ENCODE measurements around the gene CYP26C1.
A peak's percentile ranks its signal among the peaks of the same experiment; 100 is the strongest.
"Not testable (repeated sequence)": the region's sequence is repeated elsewhere in the genome, so short reads cannot be mapped to it uniquely, and the experiment has no call there.

CYP26C1 gene

DNA sequence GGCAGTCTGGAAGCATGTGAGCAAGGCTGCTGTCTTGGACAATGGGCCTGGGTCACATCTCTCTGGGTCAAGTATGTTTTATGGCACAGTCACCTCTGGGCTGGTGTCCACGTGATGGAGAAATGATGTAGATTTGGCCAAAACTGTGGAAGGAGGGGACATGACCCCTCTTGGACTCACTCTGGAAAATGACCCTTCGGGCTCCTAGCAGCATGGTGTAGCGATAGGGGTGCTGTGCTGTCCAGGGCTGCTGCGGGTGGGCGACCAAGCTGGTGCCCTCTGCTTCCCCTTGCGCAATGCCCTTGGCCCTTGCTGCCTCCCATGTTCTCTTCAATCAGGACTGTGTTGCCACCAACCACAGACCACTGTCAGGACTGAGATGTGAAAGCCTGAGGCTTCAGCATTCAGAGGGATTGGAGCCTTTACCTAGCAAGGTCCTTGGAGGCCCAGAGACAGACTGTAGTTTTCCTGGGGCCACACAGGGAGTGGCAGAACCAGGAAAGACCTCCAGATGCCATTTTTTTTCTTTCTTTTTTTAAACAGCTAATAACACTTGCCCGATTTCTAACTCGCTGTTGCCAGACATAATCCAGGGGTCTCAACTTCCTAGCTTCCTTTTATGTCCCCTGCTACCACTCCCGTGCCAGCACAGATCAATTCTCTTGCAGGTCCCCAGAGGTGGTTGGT, 19.2 kb downstream of the CYP26C1 start:
- no peak for DNase-seq (ENCODE audit: low read depth in 3 of 3)

DNA sequence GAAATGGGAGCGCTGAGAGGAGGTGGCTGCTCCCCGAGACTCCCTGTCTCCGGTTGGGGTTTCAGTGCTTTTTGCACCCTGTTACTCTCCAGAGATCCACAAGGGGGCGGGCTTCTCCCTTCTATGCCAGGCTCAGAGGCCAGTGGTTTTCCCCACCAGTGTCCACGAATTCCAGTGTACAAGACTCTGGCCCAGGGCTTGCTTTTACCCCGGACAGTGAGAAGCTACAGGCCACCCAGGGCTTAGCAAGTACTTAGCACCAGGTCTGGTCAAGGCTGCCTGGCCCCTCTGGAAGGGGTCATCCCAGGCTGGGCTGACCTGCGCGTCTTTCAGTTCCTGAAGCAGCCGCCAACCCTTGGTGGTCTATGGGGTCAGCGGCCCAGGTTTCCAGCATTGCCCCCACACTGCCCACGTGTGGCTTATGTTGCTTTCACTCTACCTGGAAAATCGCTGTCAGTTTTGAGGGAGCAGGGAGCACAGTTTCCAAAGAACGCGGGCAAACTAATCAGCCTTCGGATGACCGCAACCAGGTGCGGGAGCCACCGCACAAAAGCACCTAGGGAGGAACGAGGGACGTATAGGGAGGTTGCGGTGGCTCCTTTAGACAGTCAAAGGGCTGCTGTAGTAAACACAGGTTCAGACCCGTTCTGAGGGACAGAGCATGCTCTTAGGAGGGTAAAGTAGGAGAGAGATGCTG, 19.9 kb downstream of the CYP26C1 start:
- DNase-seq (ENCODE audit: low read depth in 3 of 3) = peak in 2 of 3 experiments; percentile 22 to 26

DNA sequence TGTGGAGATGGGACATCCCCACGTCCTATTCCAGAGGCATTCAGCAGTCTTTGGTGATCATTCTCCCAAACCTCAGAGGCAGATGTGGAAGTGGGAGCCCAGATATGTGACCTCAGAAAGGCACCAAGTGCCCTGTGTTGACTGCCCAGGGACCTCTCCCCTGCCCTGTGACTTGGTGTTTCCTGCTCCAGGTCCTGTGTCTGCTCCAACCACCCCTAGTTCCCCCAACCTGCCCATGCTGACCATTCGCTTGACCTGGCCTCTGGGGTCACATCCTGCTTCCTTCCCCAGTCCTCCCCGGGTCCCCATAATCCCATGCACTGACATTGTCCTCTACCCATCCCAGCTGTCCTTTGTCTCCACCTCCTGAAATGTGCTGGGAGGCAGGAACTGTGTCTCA, 20.7 kb downstream of the CYP26C1 start:
- DNase-seq (ENCODE audit: low read depth in 3 of 3) = no peak

- no peak for DNase-seq (ENCODE audit: low read depth in 3 of 3)
These were observed 21.2 kb downstream of the CYP26C1 start for GRCh38 chr10:93081834-93082233.

- no peak for DNase-seq (ENCODE audit: low read depth in 3 of 3)
These were observed 23.3 kb downstream of the CYP26C1 start for GRCh38 chr10:93083743-93084539.

DNA sequence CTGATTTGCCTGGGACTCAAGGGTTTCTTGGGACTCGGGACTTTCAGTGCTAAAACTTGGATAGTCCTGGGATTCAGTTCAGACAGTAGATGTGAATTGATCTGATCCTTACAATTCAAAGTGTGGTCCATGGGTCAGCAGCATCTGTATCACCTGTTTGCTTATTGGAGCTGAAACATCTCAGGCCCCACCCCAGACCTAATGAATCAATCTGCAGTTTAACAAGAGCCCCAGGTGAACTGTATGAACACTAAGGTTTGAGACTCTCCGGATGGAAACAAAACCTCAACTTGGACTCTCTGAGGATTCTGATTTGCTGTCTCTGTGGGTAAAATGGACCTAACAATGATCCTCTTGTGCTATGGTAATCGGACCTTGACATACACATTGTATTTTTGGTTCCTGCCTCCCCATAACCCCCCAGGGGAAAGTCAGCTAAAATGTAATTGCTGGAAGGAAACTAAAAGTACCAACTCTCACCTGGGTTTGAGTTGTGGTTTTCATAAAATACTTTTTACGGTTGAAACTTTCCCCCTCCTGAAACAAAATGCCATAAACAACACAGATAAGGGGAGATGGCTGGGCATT, 24.8 kb downstream of the CYP26C1 start:
- DNase-seq (ENCODE audit: low read depth in 3 of 3) = no peak

- DNase-seq (ENCODE audit: low read depth in 3 of 3) = no peak
These were observed 25.7 kb downstream of the CYP26C1 start for GRCh38 chr10:93086289-93086688.

GRCh38 chr10:93087846-93088245, 27.2 kb downstream of the CYP26C1 start:
- no peak for DNase-seq (ENCODE audit: low read depth in 3 of 3)

DNA sequence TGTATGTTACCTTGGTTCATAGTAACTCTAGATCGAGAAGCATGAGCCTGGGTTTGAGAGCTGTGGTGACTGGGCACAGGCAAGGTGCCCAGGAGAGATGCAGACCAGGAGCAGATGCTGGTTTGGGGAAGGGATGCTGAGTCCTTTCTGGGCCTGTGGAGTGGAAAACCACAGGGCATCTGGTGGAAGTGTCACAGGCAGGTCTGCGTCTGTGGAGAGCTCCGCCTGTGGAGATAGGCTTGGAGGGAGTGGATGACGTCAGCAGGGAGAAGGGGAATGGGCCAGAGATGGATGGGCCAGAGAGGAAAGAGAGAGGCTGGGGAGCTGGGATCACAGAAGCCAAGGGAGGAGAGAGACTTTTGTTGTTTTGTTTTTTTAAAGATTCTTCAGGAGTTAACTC, 27.9 kb downstream of the CYP26C1 start:
- no peak for DNase-seq (ENCODE audit: low read depth in 3 of 3)

DNA sequence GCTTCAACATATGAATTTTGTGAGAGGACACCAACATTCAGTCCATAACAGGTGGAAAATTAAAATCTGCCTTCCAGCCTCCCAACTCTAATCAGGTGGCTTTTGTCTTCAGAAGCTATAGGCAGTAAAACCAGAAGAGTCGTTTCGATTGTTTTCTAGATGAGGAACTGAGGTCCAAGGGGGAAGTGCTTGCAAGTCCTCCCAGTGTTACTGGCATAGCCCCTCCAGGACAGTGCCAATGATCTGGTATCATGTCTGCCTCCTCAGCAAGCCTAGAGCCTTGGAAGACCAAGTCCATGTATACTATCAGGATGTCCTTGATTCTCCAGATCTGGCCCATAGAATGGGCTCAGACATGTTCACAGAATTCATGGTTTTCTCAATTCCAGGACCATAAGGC, 30.0 kb downstream of the CYP26C1 start:
- no peak for DNase-seq (ENCODE audit: low read depth in 3 of 3)

DNA sequence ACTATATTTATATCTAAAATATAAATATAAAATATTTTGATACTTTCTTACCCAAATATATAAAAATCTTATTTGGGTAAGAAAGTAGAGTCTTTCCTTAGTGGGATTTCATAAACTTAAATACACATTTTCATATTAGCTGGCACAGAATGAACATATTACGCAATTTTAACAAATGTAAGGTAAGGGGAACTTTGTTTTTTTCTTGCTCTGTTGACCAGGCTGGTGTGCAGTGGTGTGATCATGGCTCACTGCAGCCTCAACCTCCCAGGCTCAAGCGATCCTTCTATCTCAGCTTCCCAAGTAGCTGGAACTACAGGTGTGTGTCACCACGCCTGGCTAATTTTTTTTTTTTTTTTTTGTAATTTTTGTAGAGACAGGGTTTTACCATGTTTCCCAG, 31.4 kb downstream of the CYP26C1 start:
- DNase-seq (ENCODE audit: low read depth in 3 of 3) = no peak

DNA sequence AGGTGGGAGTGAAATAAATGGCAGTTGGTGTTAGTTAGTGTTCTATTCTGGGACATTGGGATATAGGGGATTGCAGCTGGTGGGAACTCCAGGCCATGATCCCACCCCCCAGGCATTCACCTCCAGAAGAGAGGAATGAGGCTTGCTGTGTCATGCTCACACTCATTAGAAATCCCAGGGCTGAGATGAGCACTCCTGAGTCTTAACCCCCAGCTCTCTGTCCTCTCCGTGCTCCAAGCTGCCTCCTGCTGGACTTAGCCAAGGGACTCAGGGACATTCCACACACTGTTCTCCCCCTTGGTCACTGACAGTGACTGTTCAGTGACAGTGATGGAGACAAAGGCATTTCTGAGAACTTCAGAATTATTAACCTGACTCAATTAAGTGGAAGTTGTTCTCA, 34.6 kb downstream of the CYP26C1 start:
- DNase-seq (ENCODE audit: low read depth in 3 of 3) = no peak

GRCh38 chr10:93096901-93097300, 36.3 kb downstream of the CYP26C1 start:
- no peak for DNase-seq (ENCODE audit: low read depth in 3 of 3)

DNA sequence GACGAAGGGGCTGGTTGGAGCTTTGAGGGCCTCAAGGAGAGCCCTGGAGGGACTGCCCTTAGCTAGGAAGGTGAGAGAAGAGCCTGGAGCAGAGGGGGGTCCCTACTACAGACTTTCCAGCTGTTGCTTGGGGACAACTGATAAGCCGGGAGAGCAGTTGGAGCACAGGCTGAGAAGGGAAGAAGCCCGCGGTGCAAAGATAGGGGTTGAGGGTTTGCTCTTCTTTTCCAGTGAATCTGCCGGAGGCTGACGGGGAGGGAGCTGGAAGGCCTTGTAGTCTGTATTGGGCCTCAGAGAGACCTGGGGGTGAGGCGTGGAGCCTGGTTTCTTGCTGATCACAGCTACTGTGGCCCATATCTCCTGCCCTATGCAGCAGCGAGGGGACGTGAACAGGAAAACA, 36.8 kb downstream of the CYP26C1 start:
- DNase-seq (ENCODE audit: low read depth in 3 of 3) = no peak

DNA sequence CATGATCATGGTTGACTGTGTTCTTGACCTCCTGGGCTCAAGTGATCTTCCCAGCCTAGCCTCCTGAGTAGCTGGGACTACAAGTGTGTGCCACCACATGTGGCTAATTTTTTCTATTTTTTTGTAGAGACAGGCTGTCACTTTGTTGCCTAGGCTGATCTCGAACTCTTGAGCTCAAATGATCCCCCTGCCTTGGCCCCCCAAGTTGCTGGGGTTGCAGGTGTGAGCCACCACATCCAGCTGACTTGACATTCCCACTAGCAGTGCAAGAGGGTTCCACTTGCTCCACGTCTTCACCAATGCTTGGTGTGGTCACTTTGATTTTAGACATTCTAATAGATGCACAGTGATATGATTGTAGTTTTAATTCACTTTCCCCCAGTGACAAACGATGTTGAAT, 38.2 kb downstream of the CYP26C1 start:
- DNase-seq (ENCODE audit: low read depth in 3 of 3) = no peak

DNA sequence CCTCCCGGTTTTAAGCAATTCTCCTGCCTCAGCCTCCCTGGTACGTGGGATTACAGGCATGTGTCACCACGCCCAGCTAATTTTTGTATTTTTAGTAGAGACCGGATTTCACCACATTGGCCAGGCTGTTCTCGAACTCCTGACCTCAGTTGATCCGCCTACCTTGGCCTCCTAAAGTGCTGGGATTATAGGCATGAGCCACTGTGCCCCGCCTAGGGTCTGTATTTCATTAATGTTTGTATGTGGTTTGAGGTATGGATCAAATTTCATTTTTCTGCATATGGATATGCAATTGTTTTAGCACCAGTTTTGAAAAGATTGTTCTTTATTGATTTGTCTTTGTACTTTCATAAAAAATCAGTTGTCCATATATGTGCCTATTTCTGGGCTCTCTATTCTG, 39.1 kb downstream of the CYP26C1 start:
- DNase-seq (ENCODE audit: low read depth in 3 of 3) = no peak

DNA sequence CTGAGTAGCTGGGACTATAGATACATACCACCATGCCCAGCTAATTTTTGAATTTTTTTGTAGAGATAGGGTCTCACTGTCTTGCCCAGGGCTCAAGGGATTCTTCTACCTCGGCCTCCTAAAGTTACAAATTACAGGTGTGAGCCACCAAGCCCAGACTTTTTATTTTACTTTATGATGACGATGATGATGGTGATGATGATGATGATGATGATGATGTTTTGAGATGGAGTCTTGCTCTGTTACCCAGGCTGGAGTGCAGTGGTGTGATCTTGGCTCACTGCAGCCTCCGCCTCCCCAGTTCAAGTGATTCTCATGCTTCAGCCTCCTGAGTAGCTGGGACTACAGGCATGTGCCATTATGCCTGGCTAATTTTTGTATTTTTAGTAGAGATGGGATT, 40.5 kb downstream of the CYP26C1 start:
- not testable (repeated sequence) for DNase-seq (ENCODE audit: low read depth in 3 of 3)

- DNase-seq (ENCODE audit: low read depth in 3 of 3) = no peak
These were observed 43.4 kb downstream of the CYP26C1 start for GRCh38 chr10:93103953-93104352.

GRCh38 chr10:93106631-93107072, 46.1 kb downstream of the CYP26C1 start:
- no peak for DNase-seq (ENCODE audit: low read depth in 3 of 3)

DNA sequence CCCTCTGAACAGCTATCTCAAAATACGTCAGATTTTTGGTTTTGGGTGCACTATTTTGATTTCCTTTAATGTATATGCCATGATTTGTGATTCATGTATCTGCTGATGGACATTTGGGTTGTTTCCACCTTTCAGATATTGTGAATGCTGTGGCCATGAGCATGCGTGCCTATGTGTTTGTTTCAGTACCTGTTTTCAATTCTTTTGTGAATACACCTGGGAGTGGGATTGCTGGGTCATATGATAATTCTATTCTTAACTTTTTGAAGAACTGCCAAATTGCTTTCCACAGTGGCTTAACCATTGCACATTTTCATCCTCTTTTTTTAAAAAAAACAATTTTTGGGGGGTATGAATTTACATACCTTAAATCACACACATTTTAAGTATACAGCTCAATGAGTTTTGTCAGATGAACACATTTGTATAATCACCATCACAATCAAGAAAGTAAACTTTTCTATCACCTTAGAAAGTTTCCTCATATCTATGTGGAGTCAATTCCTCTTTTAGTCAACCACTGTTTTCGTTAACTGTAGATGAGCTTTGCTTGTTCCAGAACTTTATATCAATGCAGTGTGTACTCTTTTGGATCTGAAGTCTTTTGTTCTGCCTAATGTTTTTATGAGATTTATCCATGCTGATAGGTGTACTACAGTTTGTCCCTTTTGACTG, 50.0 kb downstream of the CYP26C1 start:
- no peak for DNase-seq (ENCODE audit: low read depth in 3 of 3)

DNA sequence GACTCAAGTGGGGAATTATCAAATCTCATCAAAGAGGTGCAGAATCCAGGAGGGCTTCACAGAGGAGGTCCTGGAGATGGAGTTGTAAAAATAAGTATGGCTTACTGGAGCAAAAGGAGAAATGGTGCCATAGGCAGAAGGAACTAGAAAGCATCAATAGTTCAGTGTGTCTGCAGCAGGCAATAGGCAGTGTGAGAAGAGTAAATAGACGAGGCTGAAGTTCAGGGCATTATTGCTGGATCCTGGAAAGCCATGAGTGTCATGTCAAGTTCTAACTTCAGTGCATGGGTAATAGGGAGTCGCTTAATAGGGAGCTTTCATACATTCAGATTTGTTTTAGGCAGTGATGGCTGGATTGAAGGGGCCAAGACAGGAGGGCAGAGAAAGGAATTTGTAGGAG, 52.4 kb downstream of the CYP26C1 start:
- no peak for DNase-seq (ENCODE audit: low read depth in 3 of 3)
